T-cell (primary cell): Measurements from ENCODE around the gene LMF2. TPM values are rescaled to one million over a fixed set of nuclear protein-coding genes. Genes with fewer than 3 reads are reported as not detected.
A peak's percentile ranks its signal among the peaks of the same experiment; 100 is the strongest.

Source experiments
- ATAC-seq, 4 experiments: fragments of 200-7000 bp in 3 of 4; fragments of 150-1000 bp in 1 of 4; cut with Tn5 transposase; replicated peaks in 1 of 4; 1 replicate in 3 of 4; 2 replicates in 1 of 4; pipeline ENCODE4 v1.10.0; 2021; ENCODE audit warnings: moderate library complexity in 3 of 4, mild to moderate bottlenecking in 2 of 4, moderate number of reproducible peaks in 1 of 4
- CTCF ChIA-PET, 2 donors: fragments of 300-600 bp; sonication (Branson Sonifier 250); formaldehyde crosslinking; loops; one replicate each; lab custom pipeline; 2022; ENCODE audit warnings: antibody characterized with exemption in 2 of 2; lab: Charles Lee
- POLR2A ChIA-PET, 2 donors: fragments of 300-600 bp; sonication (Branson Sonifier 250); formaldehyde crosslinking; loops; one replicate each; lab custom pipeline; 2022; ENCODE audit warnings: antibody characterized with exemption in 2 of 2; lab: Charles Lee
- DNase-seq, 35 experiments: peaks; one replicate each; pipeline versions ENCODE4 v3.0.0 to v3.0.0-alpha.2; 2013 to 2023
- H3K27ac ChIP-seq: one replicate; pipeline ENCODE4 v1.5.1; 2013; ENCODE audit warnings: low read length
- H3K27me3 ChIP-seq, 2 experiments: replicated peaks in 1 of 2; 1 replicate in 1 of 2; 2 replicates in 1 of 2; pipeline versions ENCODE4 v1.6.1 to v1.7.0; 2013; ENCODE audit warnings: low read length in 1 of 2, mixed read lengths in 1 of 2; ENCODE audit not compliant: control insufficient read depth in 2 of 2, insufficient read depth in 2 of 2; ENCODE audit errors: extremely low read depth in 1 of 2
- H3K36me3 ChIP-seq, 2 donors: 1 replicate in 1 of 2; 2 replicates in 1 of 2; pipeline versions ENCODE4 v1.6.1 to v1.7.0; 2013; ENCODE audit warnings: low read length in 1 of 2; ENCODE audit not compliant: control insufficient read depth in 2 of 2, insufficient read depth in 1 of 2; ENCODE audit errors: extremely low read depth in 1 of 2
- H3K4me1 ChIP-seq, 2 experiments: 1 replicate in 1 of 2; 2 replicates in 1 of 2; pipeline versions ENCODE4 v1.6.1 to v1.7.0; 2013; ENCODE audit warnings: low read length in 2 of 2, mixed read lengths in 1 of 2; ENCODE audit not compliant: insufficient read depth in 2 of 2, control insufficient read depth in 1 of 2; ENCODE audit errors: extremely low read depth in 1 of 2
- H3K4me3 ChIP-seq, 2 donors: 1 replicate in 1 of 2; 2 replicates in 1 of 2; pipeline versions ENCODE4 v1.5.1 to v1.7.0; 2013; ENCODE audit warnings: mild to moderate bottlenecking in 2 of 2, low read length in 1 of 2, moderate library complexity in 1 of 2; ENCODE audit not compliant: control insufficient read depth in 1 of 2; ENCODE audit errors: extremely low read depth in 1 of 2
- H3K9me3 ChIP-seq: 2 replicates; pipeline ENCODE4 v1.7.0; 2013
- H3K27ac Mint-ChIP-seq, 2 donors: one replicate each; pipeline ENCODE4 v1.8.0; 2020 to 2021; ENCODE audit warnings: mild to moderate bottlenecking in 2 of 2, mixed read lengths in 2 of 2
- H3K27me3 Mint-ChIP-seq, 2 donors: one replicate each; pipeline ENCODE4 v1.8.0; 2021 to 2022; ENCODE audit warnings: mixed read lengths in 2 of 2
- H3K36me3 Mint-ChIP-seq: one replicate; pipeline ENCODE4 v1.8.0; 2021; ENCODE audit warnings: mixed read lengths
- H3K4me1 Mint-ChIP-seq, 3 donors: one replicate each; pipeline ENCODE4 v1.8.0; 2020 to 2022; ENCODE audit warnings: mixed read lengths in 3 of 3, mild to moderate bottlenecking in 1 of 3
- H3K4me3 Mint-ChIP-seq, 3 donors: one replicate each; pipeline ENCODE4 v1.8.0; 2020 to 2022; ENCODE audit warnings: mild to moderate bottlenecking in 3 of 3, mixed read lengths in 3 of 3, moderate library complexity in 3 of 3
- H3K9me3 Mint-ChIP-seq, 3 donors: one replicate each; pipeline ENCODE4 v1.8.0; 2020 to 2022; ENCODE audit warnings: mixed read lengths in 3 of 3
- WGBS: methylation state at CpG from one replicate; pipeline ENCODE4 v1.1.5; 2013; ENCODE audit warnings: missing lambda C conversion rate; ENCODE audit not compliant: insufficient coverage; 5-methylcytosine and 5-hydroxymethylcytosine counted together
- total RNA-seq, 35 experiments: library from RNA in 6 of 35; stranded (reverse) in 6 of 35; fragments of 120-200 nt in 1 of 35; gene quantifications; one replicate each; pipeline versions ENCODE4 v1.2.1 to v1.2.4 and lab custom pipeline; 2013 to 2026

LMF2 gene
- total RNA-seq, 5 donors from 2014 or later (not counting 1 experiment from before 2014, with no cell fraction given): 90.5 to 188 (median 185) TPM

DNA sequence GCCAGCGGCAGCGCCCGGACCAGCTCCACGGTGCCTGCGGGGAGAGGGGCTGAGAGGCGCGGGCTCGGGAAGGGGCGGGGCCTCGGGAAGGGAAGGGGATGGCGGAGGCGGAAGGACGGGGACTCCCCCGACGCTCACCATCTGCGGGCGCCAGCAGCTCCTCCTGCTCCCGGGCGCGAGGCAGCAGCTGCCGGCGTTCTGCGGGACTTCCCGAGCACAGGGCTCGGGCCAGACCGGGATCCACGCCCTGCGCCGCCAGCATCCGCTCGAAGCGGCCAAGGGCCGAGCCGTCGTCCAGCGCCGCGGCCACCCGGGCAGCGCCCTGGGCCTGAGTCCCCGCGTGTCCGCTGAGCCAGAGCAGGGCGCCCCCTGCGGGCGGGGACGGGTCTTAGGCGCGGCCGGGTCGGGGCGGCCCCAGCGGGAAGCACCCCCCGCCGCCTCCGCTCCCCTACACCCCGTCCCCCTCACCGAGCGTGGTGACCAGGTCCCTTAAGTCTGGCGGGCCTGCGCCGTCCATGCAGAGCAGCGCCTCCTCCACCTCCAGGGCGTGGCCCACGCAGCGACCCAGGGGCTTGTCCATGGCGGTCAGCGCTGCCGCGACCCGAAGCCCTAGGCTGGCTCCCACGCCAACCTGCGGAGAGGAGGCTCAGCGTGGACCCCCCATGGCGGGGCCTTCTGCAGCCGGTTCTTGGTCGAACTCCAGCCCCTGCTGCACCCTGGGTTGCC is 18.8 kb upstream of the LMF2 start:
- Mint-ChIP-seq H3K27ac (peak overlapping the region; percentile 88 to 89), H3K4me1 (peaks cover 28 to 35% (median 32%) of the 10 kb centered on the region in 3 donors), H3K4me3 (peak overlapping the region; percentile 65 to 87 (median 76)), H3K36me3 (peaks cover 3% of the 10 kb centered on the region), H3K27me3 (no peaks in the 10 kb centered on the region), H3K9me3 (no peaks in the 10 kb centered on the region)
- under 1% methylated on average over 73 of the region's 77 CpGs for WGBS
- Histone ChIP-seq H3K27ac (peak overlapping the region; percentile 93), H3K36me3 (peaks cover 15 to 29% of the 10 kb centered on the region in 2 donors), H3K4me3 (peak overlapping the region; percentile 62 to 66), H3K27me3 (peaks cover 0 to 4% of the 10 kb centered on the region in 2 experiments), H3K4me1 (peaks cover 9 to 59% of the 10 kb centered on the region in 2 experiments), H3K9me3 (no peaks in the 10 kb centered on the region)
- DNase-seq (peak; percentile 60 to 90 (median 73)), ATAC-seq (peak; percentile 44 to 61 (median 54))
- ChIA-PET POLR2A (interaction anchor here (0.5 to 1.8 kb wide), 7 partner anchors 12 to 56 kb away, joined by 3 to 21 read pairs (median 4); partner anchors contain the start of genes LMF2 (in 2 of the 2), NCAPH2 (in 2 of the 2) and SYCE3 (in 1 of the 2)), CTCF (interaction anchor here (0.6 to 2.4 kb wide), 21 partner anchors 9 to 282 kb away, joined by 3 to 70 read pairs (median 5); partner anchors contain the start of genes CHKB (in 1 of the 2), HDAC10 (in 1 of the 2), KLHDC7B (in 1 of the 2) and LMF2 (in 1 of the 2))

DNA sequence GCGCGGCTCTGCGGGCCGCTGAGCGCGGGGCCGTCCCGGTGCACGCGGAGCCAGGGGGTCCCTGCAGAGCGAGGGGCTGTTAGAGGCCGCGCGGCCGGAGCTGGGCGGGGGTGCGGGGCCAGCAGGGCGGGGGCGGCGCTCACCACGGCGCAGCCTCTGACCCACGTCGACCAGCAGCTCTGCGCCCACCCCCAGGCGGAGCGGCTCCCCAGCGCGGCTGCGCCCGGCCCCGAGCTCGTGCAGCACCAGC is 18.3 kb upstream of the LMF2 start:
- Histone ChIP-seq H3K4me3 (peak overlapping the region; percentile 62 to 66), H3K27me3 (peaks cover 0 to 4% of the 10 kb centered on the region in 2 experiments), H3K9me3 (no peaks in the 10 kb centered on the region), H3K4me1 (peaks cover 8 to 54% of the 10 kb centered on the region in 2 experiments), H3K36me3 (peaks cover 17 to 32% of the 10 kb centered on the region in 2 donors), H3K27ac (peak overlapping the region; percentile 44)
- DNase-seq (no peak), ATAC-seq (no peak)
- Mint-ChIP-seq H3K4me3 (peak overlapping the region; percentile 83 to 87 (median 84)), H3K27me3 (no peaks in the 10 kb centered on the region), H3K4me1 (peaks cover 28 to 33% (median 29%) of the 10 kb centered on the region in 3 donors), H3K9me3 (no peaks in the 10 kb centered on the region), H3K36me3 (peaks cover 3% of the 10 kb centered on the region), H3K27ac (peak overlapping the region; percentile 61 to 78)
- POLR2A ChIA-PET: interaction anchor here (0.6 to 1.8 kb wide), 8 partner anchors 14 to 93 kb away, joined by 3 to 21 read pairs (median 7); partner anchors contain the start of genes LMF2 (in 2 of the 2), NCAPH2 (in 2 of the 2) and SYCE3 (in 1 of the 2)
- CTCF ChIA-PET: interaction anchor here (0.6 to 2.4 kb wide), 27 partner anchors 10 to 563 kb away, joined by 3 to 70 read pairs (median 5); partner anchors contain the start of genes CHKB (in 1 of the 2), HDAC10 (in 1 of the 2), KLHDC7B (in 1 of the 2) and LMF2 (in 1 of the 2)
- WGBS: under 1% methylated on average over 26 of the region's 33 CpGs

- ATAC-seq: peak; percentile 70 to 74 (median 74)
- H3K9me3 ChIP-seq: no peaks in the 10 kb centered on the region
- WGBS: under 1% methylated on average over 74 of the region's 84 CpGs
Measured at GRCh38 chr22:50525104-50525857, 17.8 kb upstream of the LMF2 start, which contains the start of gene SCO2. SCO2 (minus strand) TSS chr22:50525598; CDS start chr22:50524411, 1,187 bp downstream.

GRCh38 chr22:50524676-50525103 is 17.2 kb upstream of the LMF2 start:
- Histone ChIP-seq H3K36me3 (peaks cover 20 to 33% of the 10 kb centered on the region in 2 donors), H3K27ac (peak overlapping the region; percentile 43), H3K4me1 (peaks cover 6 to 46% of the 10 kb centered on the region in 2 experiments), H3K9me3 (no peaks in the 10 kb centered on the region), H3K27me3 (no peaks in the 10 kb centered on the region), H3K4me3 (peak overlapping the region; percentile 62 to 65)
- POLR2A ChIA-PET: interaction anchor here (1.3 to 1.8 kb wide), 4 partner anchors 15 to 55 kb away, joined by 4 to 21 read pairs (median 15); partner anchors contain the start of genes LMF2 (in 2 of the 2) and NCAPH2 (in 2 of the 2)
- Mint-ChIP-seq H3K4me1 (peaks cover 28 to 33% (median 29%) of the 10 kb centered on the region in 3 donors), H3K27me3 (no peaks in the 10 kb centered on the region), H3K36me3 (peaks cover 3% of the 10 kb centered on the region), H3K4me3 (peak overlapping the region; percentile 83 to 87 (median 84)), H3K27ac (peak overlapping the region; percentile 74 to 89), H3K9me3 (no peaks in the 10 kb centered on the region)
- ATAC-seq: no peak
- 6% methylated on average over 15 of the region's 19 CpGs for WGBS
- no peak for DNase-seq
- CTCF ChIA-PET: interaction anchor here in 1 of 2 donors (0.6 to 2.4 kb wide), 6 partner anchors 9 to 122 kb away, joined by 4 to 70 read pairs (median 25); partner anchors contain the start of genes LMF2, NCAPH2 and SYCE3

More at GRCh38 chr22:50525104-50525857, 17.8 kb upstream of the LMF2 start, which contains the start of gene SCO2:
- Histone ChIP-seq H3K27me3 (peaks cover 0 to 2% of the 10 kb centered on the region in 2 experiments), H3K27ac (peak within 1 kb of the TSS; percentile 93), H3K4me3 (peak within 1 kb of the TSS; percentile 62 to 66), H3K4me1 (peaks cover 6 to 49% of the 10 kb centered on the region in 2 experiments), H3K36me3 (peaks cover 19 to 33% of the 10 kb centered on the region in 2 donors)
- Mint-ChIP-seq H3K9me3 (no peaks in the 10 kb centered on the region), H3K27ac (peak within 1 kb of the TSS; percentile 78 to 89), H3K4me1 (peaks cover 28 to 33% (median 29%) of the 10 kb centered on the region in 3 donors), H3K27me3 (no peaks in the 10 kb centered on the region), H3K4me3 (peak within 1 kb of the TSS; percentile 83 to 87 (median 84)), H3K36me3 (peaks cover 3% of the 10 kb centered on the region)
- POLR2A ChIA-PET: interaction anchor here (0.6 to 1.8 kb wide), 8 partner anchors 14 to 93 kb away, joined by 3 to 21 read pairs (median 7); partner anchors contain the start of genes LMF2 (in 2 of the 2), NCAPH2 (in 2 of the 2) and SYCE3 (in 1 of the 2)
- CTCF ChIA-PET: interaction anchor here (0.6 to 2.4 kb wide), 29 partner anchors 9 to 563 kb away, joined by 3 to 70 read pairs (median 5); partner anchors contain the start of genes CHKB (in 1 of the 2), HDAC10 (in 1 of the 2), KLHDC7B (in 1 of the 2) and LMF2 (in 1 of the 2)
- peak; percentile 93 to 99 (median 96) for DNase-seq

GRCh38 chr22:50523806-50524675 is 16.5 kb upstream of the LMF2 start:
- Histone ChIP-seq H3K9me3 (no peaks in the 10 kb centered on the region), H3K4me3 (peak overlapping the region; percentile 62 to 65), H3K4me1 (peaks cover 6 to 40% of the 10 kb centered on the region in 2 experiments), H3K36me3 (peaks cover 25 to 39% of the 10 kb centered on the region in 2 donors), H3K27ac (no peak overlapping the region), H3K27me3 (no peaks in the 10 kb centered on the region)
- ATAC-seq (no peak), DNase-seq (no peak)
- Mint-ChIP-seq H3K27ac (peak overlapping the region; percentile 74 to 89), H3K4me1 (peaks cover 28 to 32% (median 29%) of the 10 kb centered on the region in 3 donors), H3K36me3 (peaks cover 3% of the 10 kb centered on the region), H3K27me3 (no peaks in the 10 kb centered on the region), H3K9me3 (no peaks in the 10 kb centered on the region), H3K4me3 (peak overlapping the region; percentile 83 to 87 (median 84))
- 91% methylated on average over 23 of the region's 25 CpGs for WGBS
- ChIA-PET CTCF (interaction anchor here in 1 of 2 donors (2.3 to 2.4 kb wide), 2 partner anchors 15 to 16 kb away, joined by 62 to 70 read pairs; partner anchors contain the start of genes LMF2 and NCAPH2), POLR2A (no interaction called here)
